AG10803 (cell line): ENCODE data around the gene CHST13.

ENCODE experiments used
- DNase-seq: peaks from one replicate; pipeline ENCODE4 v3.0.0; 2010; ENCODE audit warnings: low read depth
- H3K4me3 ChIP-seq: 2 replicates; pipeline ENCODE4 v1.5.1; 2011; ENCODE audit warnings: mild to moderate bottlenecking, low read length, control low read depth
- TF ChIP-seq, protein P1 (sequence below): conservative IDR thresholded peaks from 2 replicates; pipeline ENCODE4 v1.5.1; 2011; ENCODE audit warnings: mild to moderate bottlenecking, low read length, control low read depth, inconsistent platforms

The CHST13 gene

DNA sequence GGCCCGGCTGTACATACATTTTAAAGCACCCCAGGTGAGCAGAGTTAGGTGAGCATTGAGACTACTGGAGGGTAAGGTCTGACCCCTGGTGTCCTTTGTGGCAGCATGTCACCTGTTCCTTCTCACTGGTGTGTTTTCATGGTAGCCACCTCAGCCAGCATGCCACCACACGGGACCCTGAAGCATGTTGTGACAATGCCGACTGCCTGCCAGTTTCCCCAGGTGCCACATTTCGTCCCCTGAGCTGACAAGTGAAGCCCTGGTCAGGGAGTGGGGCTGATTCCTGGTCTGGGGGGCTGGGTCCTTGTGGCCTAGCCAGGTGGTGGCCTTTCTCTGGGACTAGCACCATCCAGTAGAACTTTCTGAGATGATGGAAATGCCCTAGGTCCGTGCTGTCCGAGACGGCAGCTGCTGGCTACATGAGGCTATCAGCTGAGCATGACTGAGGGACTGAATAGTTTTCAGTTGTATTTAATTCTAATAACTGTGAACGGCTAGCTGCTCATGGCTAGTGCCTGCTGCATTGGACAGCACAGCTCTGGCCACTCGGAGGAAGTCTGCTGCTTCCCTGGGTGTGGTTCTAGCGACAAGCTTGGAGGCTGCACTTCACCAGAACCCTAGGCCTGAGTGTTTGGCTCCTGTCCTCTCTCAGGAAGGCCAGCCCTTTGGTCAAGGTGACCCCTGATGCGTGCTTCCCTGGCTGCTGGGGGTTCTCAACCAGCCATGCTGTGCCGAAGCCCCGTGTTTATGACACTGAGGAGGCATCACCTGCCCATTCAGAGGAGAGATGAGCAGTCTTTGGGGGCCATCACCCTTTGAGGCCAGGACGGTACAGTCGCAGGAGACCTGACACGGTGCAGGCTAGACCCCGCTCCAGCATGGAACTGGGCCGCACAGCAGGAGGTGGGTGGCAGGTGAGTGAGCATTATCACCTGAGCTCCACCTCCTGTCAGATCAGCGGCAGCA, 30.9 kb downstream of the CHST13 start:
- TF ChIP-seq, protein P1, sequence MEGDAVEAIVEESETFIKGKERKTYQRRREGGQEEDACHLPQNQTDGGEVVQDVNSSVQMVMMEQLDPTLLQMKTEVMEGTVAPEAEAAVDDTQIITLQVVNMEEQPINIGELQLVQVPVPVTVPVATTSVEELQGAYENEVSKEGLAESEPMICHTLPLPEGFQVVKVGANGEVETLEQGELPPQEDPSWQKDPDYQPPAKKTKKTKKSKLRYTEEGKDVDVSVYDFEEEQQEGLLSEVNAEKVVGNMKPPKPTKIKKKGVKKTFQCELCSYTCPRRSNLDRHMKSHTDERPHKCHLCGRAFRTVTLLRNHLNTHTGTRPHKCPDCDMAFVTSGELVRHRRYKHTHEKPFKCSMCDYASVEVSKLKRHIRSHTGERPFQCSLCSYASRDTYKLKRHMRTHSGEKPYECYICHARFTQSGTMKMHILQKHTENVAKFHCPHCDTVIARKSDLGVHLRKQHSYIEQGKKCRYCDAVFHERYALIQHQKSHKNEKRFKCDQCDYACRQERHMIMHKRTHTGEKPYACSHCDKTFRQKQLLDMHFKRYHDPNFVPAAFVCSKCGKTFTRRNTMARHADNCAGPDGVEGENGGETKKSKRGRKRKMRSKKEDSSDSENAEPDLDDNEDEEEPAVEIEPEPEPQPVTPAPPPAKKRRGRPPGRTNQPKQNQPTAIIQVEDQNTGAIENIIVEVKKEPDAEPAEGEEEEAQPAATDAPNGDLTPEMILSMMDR, result no peak
- no peak overlapping the region for H3K4me3 ChIP-seq
- no peak for DNase-seq

- no peak for DNase-seq
- TF ChIP-seq, protein P1, result no peak
Measured at GRCh38 chr3:126555795-126556636, 32.1 kb downstream of the CHST13 start.

DNA sequence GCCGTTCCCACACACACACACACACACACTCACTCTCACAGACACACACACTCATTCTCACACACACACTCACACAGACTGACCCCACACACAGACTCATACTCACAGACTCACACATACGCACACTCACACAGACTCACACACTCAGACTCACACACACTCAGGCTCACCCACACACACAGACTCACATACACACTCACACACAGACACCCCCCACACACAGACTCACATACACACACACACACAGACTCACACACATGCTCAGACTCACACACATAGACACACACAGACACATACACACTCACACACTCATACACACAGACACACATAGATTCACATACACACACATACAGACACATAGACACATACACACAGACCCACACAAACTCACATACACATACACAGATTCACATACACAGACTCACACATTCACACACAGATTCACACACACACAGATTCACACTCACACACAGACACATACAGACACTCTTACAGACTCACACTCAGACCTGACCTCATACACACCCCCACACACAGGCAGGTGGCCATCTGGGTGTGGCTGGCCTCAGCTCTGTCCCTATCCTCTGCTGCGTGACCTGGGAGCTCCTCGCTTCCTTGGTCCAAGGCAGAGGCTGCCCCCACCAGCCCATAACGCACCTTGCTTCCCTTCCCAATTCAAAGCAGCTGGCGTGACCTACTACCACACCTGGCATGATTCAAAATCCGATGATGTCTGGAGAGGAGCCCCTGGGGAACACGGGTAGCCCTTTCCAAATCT, 32.9 kb downstream of the CHST13 start:
- TF ChIP-seq, protein P1, result no peak
- H3K4me3 ChIP-seq, result no peak overlapping the region
- no peak for DNase-seq

More at GRCh38 chr3:126555795-126556636, 32.1 kb downstream of the CHST13 start:
- no peak overlapping the region for H3K4me3 ChIP-seq

DNA sequence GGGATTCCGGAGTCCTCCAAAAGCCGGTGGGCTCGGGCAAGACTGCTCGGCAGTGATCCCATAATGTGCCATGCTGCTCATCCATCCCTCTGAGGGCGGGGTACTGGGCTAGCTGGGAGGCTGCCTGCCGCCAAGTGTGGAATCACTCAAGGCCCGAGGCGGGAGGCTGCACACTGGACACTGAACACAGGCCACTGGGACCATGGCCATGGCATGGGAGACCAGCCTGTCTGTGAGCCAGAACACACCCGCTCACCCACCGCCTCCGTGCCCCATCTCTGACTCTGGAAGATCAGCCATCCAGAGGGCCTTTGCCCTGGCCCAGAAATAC, 33.4 kb downstream of the CHST13 start:
- DNase-seq, result no peak

GRCh38 chr3:126557761-126558160, 33.8 kb downstream of the CHST13 start:
- TF ChIP-seq, protein P1, result no peak
- H3K4me3 ChIP-seq, result no peak overlapping the region
- DNase-seq, result no peak

More for the DNA sequence above, 33.4 kb downstream of the CHST13 start:
- TF ChIP-seq, protein P1, result no peak
- no peak overlapping the region for H3K4me3 ChIP-seq

DNA sequence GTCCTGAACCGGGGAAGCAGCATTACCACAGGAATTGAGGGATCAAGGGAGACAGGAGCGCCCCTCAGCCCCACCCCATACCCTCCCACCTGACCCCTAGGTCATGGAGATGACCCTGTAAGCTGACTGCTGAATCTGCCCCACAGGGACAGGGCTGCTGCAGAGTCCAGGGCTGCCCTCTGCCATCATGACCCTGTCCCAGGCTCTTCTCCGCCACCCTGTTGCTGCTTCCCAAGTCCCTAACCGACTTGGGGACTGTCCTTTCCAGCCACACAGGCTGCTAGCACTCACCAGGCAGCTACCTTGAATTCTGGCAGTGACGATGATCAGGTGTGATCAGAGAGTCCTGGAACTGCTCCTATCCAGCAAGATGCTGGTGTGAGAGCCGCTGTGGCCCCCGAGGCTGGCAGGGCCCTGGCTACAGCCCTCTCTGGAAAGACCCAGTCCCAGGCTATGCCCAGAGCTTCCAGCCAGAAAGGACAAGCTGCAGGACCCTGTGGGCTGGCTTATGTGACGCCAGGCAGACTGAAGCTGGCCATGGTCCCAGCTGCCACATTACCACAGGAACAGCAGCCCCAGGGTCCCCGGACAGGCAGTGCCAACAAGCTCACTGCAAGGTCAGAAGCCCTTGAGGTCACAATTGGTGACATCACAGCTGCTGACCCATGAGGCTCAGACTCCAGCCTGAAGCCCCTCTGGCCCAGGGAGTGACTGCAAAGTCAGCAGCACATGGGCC, 34.5 kb downstream of the CHST13 start, which contains the start of gene C3orf22:
TSS of gene C3orf22 (minus strand) at position 597 of the 736 bp plus-strand sequence. CDS start 5,542 bp downstream, outside the sequence.
- TF ChIP-seq, protein P1, result no peak
- no peak for DNase-seq
- no peak within 1 kb of the TSS for H3K4me3 ChIP-seq
